ENCODE data around the gene BLTP2. TPM values are rescaled to one million over a fixed set of nuclear protein-coding genes. Genes with fewer than 3 reads are reported as not detected.

BLTP2 gene
- polyA plus RNA-seq, 2 donors, result 19.2 to 23.5 TPM

Other genes starting within 250 kb of the BLTP2 start
- 1 to 10 TPM in 1 of 2 donors, under 1 TPM in 1; 0.86 to 1.6 TPM for gene SLC46A1, start 238.9 kb downstream of the BLTP2 start, polyA plus RNA-seq
- under 1 TPM in 1 of 2 donors, not detected in 1; 0.02 TPM for gene SLC13A2, start 171.5 kb downstream of the BLTP2 start, polyA plus RNA-seq
- gene FOXN1, start 138.8 kb downstream of the BLTP2 start, polyA plus RNA-seq, result 10 to 100 TPM in 1 of 2 donors, 1 to 10 TPM in 1; 8.8 to 10.6 TPM
- 10 to 100 TPM; 15.3 to 20.1 TPM for gene UNC119, start 92.5 kb downstream of the BLTP2 start, polyA plus RNA-seq
- gene PIGS, start 73.6 kb downstream of the BLTP2 start, polyA plus RNA-seq, result 10 to 100 TPM in 1 of 2 donors, 1 to 10 TPM in 1; 9.8 to 30.7 TPM
- 10 to 100 TPM; 21.3 to 24.0 TPM for gene ALDOC, start 68.3 kb downstream of the BLTP2 start, polyA plus RNA-seq
- gene SPAG5, start 46.1 kb downstream of the BLTP2 start, polyA plus RNA-seq, result 10 to 100 TPM; 11.6 to 19.7 TPM
- 1 to 10 TPM; 2.0 to 6.7 TPM for gene RSKR, start 31.0 kb downstream of the BLTP2 start, polyA plus RNA-seq
- gene SDF2, start 16.7 kb upstream of the BLTP2 start, polyA plus RNA-seq, result 10 to 100 TPM; 20.7 to 40.6 TPM
- gene SUPT6H, start 17.0 kb upstream of the BLTP2 start, polyA plus RNA-seq, result 10 to 100 TPM; 21.4 to 29.2 TPM
- 1 to 10 TPM in 1 of 2 donors, under 1 TPM in 1; 0.59 to 2.0 TPM for gene PROCA1, start 66.7 kb upstream of the BLTP2 start, polyA plus RNA-seq
- gene RAB34, start 72.7 kb upstream of the BLTP2 start, polyA plus RNA-seq, result 10 to 100 TPM; 31.5 to 42.2 TPM
- gene RPL23A, start 74.8 kb upstream of the BLTP2 start, polyA plus RNA-seq, result 1,000 to 10,000 TPM in 1 of 2 donors, 100 to 1,000 TPM in 1; 745 to 1,436 TPM
- gene TLCD1, start 81.1 kb upstream of the BLTP2 start, polyA plus RNA-seq, result 10 to 100 TPM; 12.5 to 16.9 TPM
- gene NEK8, start 83.6 kb upstream of the BLTP2 start, polyA plus RNA-seq, result 1 to 10 TPM; 2.6 to 5.3 TPM
- gene TRAF4, start 98.9 kb upstream of the BLTP2 start, polyA plus RNA-seq, result 10 to 100 TPM; 30.0 to 34.6 TPM
- gene FAM222B, start 197.6 kb upstream of the BLTP2 start, polyA plus RNA-seq, result 1 to 10 TPM; 5.6 to 7.3 TPM
- 10 to 100 TPM; 24.0 to 32.4 TPM for gene ERAL1, start 209.9 kb upstream of the BLTP2 start, polyA plus RNA-seq